GM12891 (cell line): Measurements from ENCODE around the gene SLC2A9.

Experiments used
- PAX5 ChIP-seq: IDR thresholded peaks from 2 replicates; pipeline ENCODE4 v1.6.1; 2011; ENCODE audit warnings: low read length, moderate library complexity, mild to moderate bottlenecking; ENCODE audit not compliant: insufficient read depth, severe bottlenecking
- POLR2A ChIP-seq: IDR thresholded peaks from 2 replicates; pipeline ENCODE4 v1.6.1; 2011; ENCODE audit warnings: low read depth, low read length, control low read depth
- POLR2AphosphoS5 ChIP-seq: IDR thresholded peaks from 2 replicates; pipeline ENCODE4 v1.6.1; 2011; ENCODE audit warnings: low read depth, low read length, control low read depth
- POU2F2 ChIP-seq: IDR thresholded peaks from 2 replicates; pipeline ENCODE4 v1.6.1; 2011; ENCODE audit warnings: low read depth, mild to moderate bottlenecking, control low read depth, low read length, moderate library complexity
- SPI1 ChIP-seq: IDR thresholded peaks from 2 replicates; pipeline ENCODE4 v1.6.1; 2011; ENCODE audit warnings: low read depth, low read length, control low read depth
- TAF1 ChIP-seq: IDR thresholded peaks from 2 replicates; pipeline ENCODE4 v1.6.1; 2011; ENCODE audit warnings: low read depth, low read length, control low read depth

GRCh38 chr4:9979101-9979701, 42.1 kb downstream of the SLC2A9 start:
- TF ChIP-seq POLR2A: no peak
- no peak for TF ChIP-seq TAF1
- no peak for TF ChIP-seq POLR2AphosphoS5
- no peak for TF ChIP-seq SPI1
- no peak for TF ChIP-seq POU2F2
- no peak for TF ChIP-seq PAX5
